Activated T-cell treated with anti-CD3 and anti-CD28 coated beads, Interleukin-2, amount 50 U/mL, for 1 hour (primary cell): Measurements from ENCODE around the gene SNED1.

ENCODE experiments used
- DNase-seq: peaks from one replicate; pipeline ENCODE4 v3.0.0-alpha.2; 2020

SNED1 gene

GRCh38 chr2:241049739-241050623, 51.6 kb downstream of the SNED1 start:
- DNase-seq: peak; percentile 17

DNA sequence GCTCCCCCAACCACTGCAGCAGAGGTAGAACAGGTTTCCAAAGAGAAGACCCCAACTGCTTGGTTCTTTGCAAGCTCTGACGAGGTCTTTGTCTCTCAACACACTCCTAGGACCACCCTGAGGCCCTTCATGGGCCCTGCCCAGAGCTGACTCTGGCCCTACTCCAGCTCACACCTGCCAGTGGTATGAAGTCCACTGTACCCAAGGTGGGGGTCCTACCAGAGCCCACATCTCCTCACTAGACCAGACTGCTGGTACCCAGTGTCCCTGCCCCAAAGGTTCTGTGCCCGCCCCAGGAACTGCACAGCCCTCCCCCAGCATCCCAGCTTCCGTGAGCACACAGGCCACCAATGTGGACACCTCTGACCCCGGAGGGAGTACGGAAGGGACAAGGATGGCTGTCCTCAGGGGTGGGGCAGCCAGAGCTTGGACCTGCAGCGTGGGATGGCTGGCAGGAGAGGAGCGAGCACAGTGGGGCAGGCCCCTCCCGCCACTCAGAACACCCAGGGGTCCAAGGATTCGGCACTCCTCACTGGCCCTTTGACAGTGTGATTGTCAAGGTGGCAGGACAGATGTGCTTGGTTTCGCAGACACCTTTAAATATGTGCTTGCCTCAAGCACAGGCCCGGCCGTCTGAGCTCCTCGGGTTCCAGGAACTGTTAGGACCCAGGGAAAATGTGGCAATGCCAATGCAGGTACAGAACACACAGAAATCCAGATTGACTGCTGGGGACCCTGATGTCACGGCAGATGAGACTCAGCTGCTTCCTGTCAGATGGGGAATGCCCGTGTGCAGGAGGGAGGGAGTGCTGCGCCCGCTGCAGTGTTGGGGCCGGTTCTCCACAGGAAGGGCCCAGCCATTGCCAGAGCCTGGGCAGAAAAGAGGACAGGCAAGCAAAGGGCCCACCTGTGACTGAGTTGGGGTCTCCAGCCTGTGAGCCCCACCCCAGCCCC, 52.5 kb downstream of the SNED1 start:
- DNase-seq: peak; percentile 18

DNA sequence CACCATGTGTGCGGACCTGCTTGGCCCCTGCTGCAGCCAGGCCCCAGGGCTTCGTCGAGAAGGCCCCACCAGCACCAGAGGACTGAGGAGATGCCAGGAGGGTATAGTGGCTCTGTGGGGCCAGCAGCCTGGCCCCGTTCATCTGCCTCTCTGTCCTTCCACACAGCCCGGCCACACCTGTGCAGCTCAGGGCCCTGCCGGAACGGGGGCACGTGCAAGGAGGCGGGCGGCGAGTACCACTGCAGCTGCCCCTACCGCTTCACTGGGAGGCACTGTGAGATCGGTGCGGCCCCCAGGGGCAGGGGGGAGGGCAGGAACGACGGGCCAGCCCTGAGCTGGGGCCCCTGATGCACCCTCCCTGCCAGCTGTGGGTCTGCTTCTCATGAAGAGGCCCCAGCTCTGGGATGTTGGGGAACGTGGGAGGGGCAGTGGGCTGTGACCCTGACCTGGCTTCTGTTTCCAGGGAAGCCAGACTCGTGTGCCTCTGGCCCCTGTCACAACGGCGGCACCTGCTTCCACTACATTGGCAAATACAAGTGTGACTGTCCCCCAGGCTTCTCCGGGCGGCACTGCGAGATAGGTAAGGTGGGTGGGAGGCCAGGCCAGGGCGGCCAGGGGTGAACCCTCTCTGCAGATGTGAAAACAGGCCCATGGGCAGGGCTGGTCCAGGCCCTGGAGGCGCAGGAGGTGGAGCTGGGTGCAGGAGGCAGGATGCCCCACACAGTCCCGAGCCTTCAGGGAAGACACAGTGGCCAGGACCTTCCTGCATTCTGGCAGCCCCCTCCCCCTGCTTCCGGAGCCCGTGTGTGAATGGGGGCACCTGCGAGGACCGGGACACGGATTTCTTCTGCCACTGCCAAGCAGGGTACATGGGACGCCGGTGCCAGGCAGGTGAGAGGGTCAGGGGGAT, 53.4 kb downstream of the SNED1 start:
- peak; percentile 17 for DNase-seq

- peak; percentile 17 for DNase-seq
Measured at GRCh38 chr2:241052677-241053360, 54.4 kb downstream of the SNED1 start.

DNA sequence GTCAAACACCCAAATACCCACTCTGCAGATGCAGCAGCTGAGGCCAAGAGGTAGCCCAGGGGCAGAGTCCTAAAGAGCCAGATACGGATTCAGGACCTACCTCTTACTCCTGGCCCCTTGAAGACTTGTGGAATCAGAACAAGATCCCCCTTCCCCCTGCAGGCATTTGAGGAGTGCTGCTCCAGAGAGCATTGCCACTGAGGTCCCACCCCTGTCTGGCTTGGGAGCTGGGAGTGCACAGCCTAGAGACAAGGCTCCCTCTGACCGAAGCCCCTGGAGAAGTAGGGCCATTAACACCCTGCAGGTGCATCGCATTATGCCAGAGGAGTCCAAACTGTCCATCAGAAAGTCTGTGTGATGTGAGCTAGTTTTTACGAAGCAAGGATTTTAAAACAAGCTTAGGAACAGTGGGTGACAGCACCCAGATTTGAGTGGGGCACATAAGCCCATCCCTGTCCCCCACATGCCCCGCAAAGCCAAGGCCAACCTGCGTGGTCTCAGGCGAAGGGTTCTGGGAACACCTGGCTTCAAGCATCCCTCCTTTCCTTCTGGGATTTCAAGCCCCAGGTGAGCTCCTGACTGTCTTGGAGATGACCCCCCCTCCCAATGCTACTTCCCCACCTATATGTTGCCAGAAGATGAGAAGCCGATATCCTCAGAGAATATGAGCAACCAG, 55.3 kb downstream of the SNED1 start:
- DNase-seq: no peak

- DNase-seq: no peak
Measured at GRCh38 chr2:241061275-241061674, 62.9 kb downstream of the SNED1 start.

- DNase-seq: no peak
Measured at GRCh38 chr2:241062389-241063092, 64.1 kb downstream of the SNED1 start.

GRCh38 chr2:241063093-241063551, 64.7 kb downstream of the SNED1 start:
- no peak for DNase-seq

GRCh38 chr2:241063587-241063986, 65.2 kb downstream of the SNED1 start:
- DNase-seq: no peak

- peak; percentile 70 for DNase-seq
Measured at GRCh38 chr2:241064008-241064801, 65.8 kb downstream of the SNED1 start.

- DNase-seq: no peak
Measured at GRCh38 chr2:241064802-241065354, 66.5 kb downstream of the SNED1 start.

- DNase-seq: no peak
Measured at GRCh38 chr2:241065355-241065803, 67.0 kb downstream of the SNED1 start.

DNA sequence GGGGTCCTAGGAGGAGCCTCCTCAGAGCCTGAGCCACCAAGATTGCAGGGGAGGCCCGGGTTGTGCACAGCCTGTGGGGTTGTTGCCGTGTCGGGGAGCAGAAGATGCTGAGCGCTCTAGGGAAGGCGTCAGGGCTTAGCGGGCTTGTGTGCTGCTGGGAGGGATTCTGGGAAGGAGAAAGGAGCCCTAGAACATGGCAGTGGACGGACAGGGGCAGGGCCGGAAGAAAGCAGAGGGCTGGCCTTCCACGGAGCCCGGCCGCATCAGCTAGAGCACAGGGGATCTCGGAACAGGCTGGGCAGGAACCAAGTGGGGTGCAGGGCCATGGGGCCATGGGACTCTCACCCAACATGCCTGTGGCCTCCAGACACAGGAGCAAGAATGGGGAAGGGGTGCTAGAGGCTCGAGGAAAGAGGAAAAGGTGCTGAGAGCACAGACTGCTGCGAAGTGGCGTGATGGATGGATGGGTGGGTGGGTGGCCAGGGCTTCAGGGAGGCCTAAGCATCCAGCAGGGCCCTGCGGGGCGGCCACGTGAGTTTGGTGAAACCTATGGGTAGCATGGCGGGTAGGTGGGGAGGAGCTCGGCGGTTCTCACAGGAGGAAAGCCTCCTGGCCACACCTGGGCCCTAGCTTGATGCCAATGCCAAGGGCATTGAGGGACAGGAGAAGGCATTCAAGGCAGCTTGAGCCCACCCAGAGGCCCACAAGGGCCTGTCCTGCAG, 67.9 kb downstream of the SNED1 start:
- DNase-seq: no peak

- DNase-seq: no peak
Measured at GRCh38 chr2:241066893-241067341, 68.5 kb downstream of the SNED1 start.

GRCh38 chr2:241067501-241068135, 69.2 kb downstream of the SNED1 start:
- no peak for DNase-seq

- DNase-seq: no peak
Measured at GRCh38 chr2:241068136-241068941, 69.9 kb downstream of the SNED1 start.
